Ecto neural progenitor cell (in vitro differentiated cells): ENCODE results near the gene DCTPP1.
"Not testable (repeated sequence)": the region's sequence is repeated elsewhere in the genome, so short reads cannot be mapped to it uniquely, and the experiment has no call there.

ENCODE experiments used
- DNase-seq: peaks from one replicate; pipeline ENCODE4 v3.0.0-alpha.2; 2018; ENCODE audit warnings: low spot score

Gene DCTPP1

GRCh38 chr16:30413112-30413806, 16.6 kb downstream of the DCTPP1 start:
- DNase-seq: no peak

- peak; percentile 93 for DNase-seq
These were observed 20.4 kb downstream of the DCTPP1 start for GRCh38 chr16:30409125-30410060.

- no peak for DNase-seq
These were observed 21.9 kb downstream of the DCTPP1 start for GRCh38 chr16:30407804-30408534.

- peak; percentile 95 for DNase-seq
These were observed 22.6 kb downstream of the DCTPP1 start, which contains the start of gene ZNF771 for GRCh38 chr16:30407102-30407803. TSS of gene ZNF771 (plus strand) at chr16:30407606. CDS start at chr16:30408054, 448 bp downstream.

GRCh38 chr16:30406795-30407101, 23.1 kb downstream of the DCTPP1 start:
- no peak for DNase-seq

- no peak for DNase-seq
These were observed 27.9 kb downstream of the DCTPP1 start for GRCh38 chr16:30401768-30402425.

GRCh38 chr16:30399435-30400186, 30.2 kb downstream of the DCTPP1 start:
- no peak for DNase-seq

GRCh38 chr16:30398661-30399434, 31.0 kb downstream of the DCTPP1 start:
- no peak for DNase-seq

GRCh38 chr16:30397776-30398660, 31.8 kb downstream of the DCTPP1 start:
- DNase-seq: no peak

- no peak for DNase-seq
These were observed 32.8 kb downstream of the DCTPP1 start for GRCh38 chr16:30397056-30397455.

GRCh38 chr16:30396627-30397026, 33.2 kb downstream of the DCTPP1 start:
- not testable (repeated sequence) for DNase-seq

GRCh38 chr16:30395992-30396585, 33.7 kb downstream of the DCTPP1 start:
- no peak for DNase-seq

GRCh38 chr16:30395155-30395991, 34.5 kb downstream of the DCTPP1 start, which contains the start of gene ZNF48:
TSS of gene ZNF48 (plus strand) at chr16:30395420. CDS start at chr16:30395795, 375 bp downstream.
- peak; percentile 92 for DNase-seq

- DNase-seq: no peak
These were observed 35.2 kb downstream of the DCTPP1 start for GRCh38 chr16:30394592-30395154.

- DNase-seq: no peak
These were observed 46.3 kb downstream of the DCTPP1 start for GRCh38 chr16:30383521-30383920.

- DNase-seq: peak; percentile 41
These were observed 47.5 kb downstream of the DCTPP1 start, which contains the start of gene SEPTIN1 for GRCh38 chr16:30382111-30382881. TSS of gene SEPTIN1 (minus strand) at chr16:30382561. CDS start at chr16:30382542, 19 bp downstream.
